ENCODE results near the gene CHST11. TPM values are rescaled to one million over a fixed set of nuclear protein-coding genes. Genes with fewer than 3 reads are reported as not detected.
A peak's percentile ranks its signal among the peaks of the same experiment; 100 is the strongest.

Gene CHST11
- total and polyA plus RNA-seq, 2 donors, result 4.7 to 10.0 TPM

- Histone ChIP-seq H3K4me3 (ENCODE audit: low read depth, low read length) (peak overlapping the region; percentile 87), H3K27ac (ENCODE audit: low read depth) (no peak overlapping the region), H3K36me3 (ENCODE audit: insufficient read depth) (no peaks in the 10 kb centered on the region), H3K4me1 (ENCODE audit: insufficient read depth) (peaks cover 1% of the 10 kb centered on the region)
- no peak for DNase-seq (ENCODE audit: extremely low spot score)
- WGBS, result 27% methylated on average over 21 of the region's 21 CpGs
Measured at GRCh38 chr12:104458694-104459367, 2.1 kb downstream of the CHST11 start.

- WGBS, result 79% methylated on average over 7 of the region's 7 CpGs
- Histone ChIP-seq H3K4me1 (ENCODE audit: insufficient read depth) (peaks cover 1% of the 10 kb centered on the region), H3K4me3 (ENCODE audit: low read depth, low read length) (peak overlapping the region; percentile 87), H3K27ac (ENCODE audit: low read depth) (no peak overlapping the region), H3K36me3 (ENCODE audit: insufficient read depth) (no peaks in the 10 kb centered on the region)
- DNase-seq (ENCODE audit: extremely low spot score), result no peak
Measured at GRCh38 chr12:104459368-104459909, 2.7 kb downstream of the CHST11 start.

DNA sequence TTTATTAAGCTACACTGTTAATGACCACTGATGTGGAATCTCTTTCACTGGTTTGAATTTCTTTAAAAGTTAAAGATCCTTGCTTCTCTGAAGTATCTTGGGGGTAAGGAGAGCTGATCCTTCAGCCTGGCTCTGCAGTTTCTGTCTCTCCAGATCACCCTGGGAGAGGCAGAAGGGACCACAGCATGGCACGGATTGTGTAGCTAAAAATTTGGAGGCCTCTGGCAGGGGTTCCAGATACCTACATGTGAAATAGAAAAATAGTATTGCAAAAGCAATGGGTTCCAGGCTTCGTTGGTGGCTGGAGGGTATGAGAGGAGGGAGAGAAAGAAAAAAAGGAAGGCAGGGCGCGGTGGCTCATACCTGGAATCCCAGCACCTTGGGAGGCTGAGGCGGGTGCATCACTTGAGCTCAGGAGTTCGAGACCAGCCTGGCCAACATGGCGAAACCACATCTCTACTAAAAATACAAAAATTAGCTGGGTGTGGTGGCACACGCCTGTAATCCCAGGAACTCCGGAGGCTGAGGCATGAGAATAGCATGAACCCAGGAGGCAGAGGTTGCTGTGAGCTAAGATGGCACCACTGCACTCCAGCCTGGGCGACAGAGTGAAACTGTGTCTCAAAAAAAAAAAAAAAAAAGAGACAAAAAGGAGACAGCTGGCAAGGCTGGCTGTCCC, 3.4 kb downstream of the CHST11 start:
- no peaks in the 10 kb centered on the region for H3K36me3 ChIP-seq (ENCODE audit: insufficient read depth)
- no peak for DNase-seq (ENCODE audit: extremely low spot score)
- no peak overlapping the region for H3K4me3 ChIP-seq (ENCODE audit: low read depth, low read length)
- no peak overlapping the region for H3K27ac ChIP-seq (ENCODE audit: low read depth)
- WGBS, result 80% methylated on average over 10 of the region's 10 CpGs
- H3K4me1 ChIP-seq (ENCODE audit: insufficient read depth), result peaks cover 1% of the 10 kb centered on the region

- Histone ChIP-seq H3K4me1 (ENCODE audit: insufficient read depth) (peaks cover 1% of the 10 kb centered on the region), H3K36me3 (ENCODE audit: insufficient read depth) (no peaks in the 10 kb centered on the region), H3K4me3 (ENCODE audit: low read depth, low read length) (no peak overlapping the region), H3K27ac (ENCODE audit: low read depth) (no peak overlapping the region)
- 83% methylated on average over 5 of the region's 5 CpGs for WGBS
- no peak for DNase-seq (ENCODE audit: extremely low spot score)
Measured at GRCh38 chr12:104460973-104461698, 4.4 kb downstream of the CHST11 start.

- H3K4me1 ChIP-seq (ENCODE audit: insufficient read depth), result no peaks in the 10 kb centered on the region
- 40% methylated on average over 1 of the region's 1 CpG for WGBS
- H3K27ac ChIP-seq (ENCODE audit: low read depth), result no peak overlapping the region
- no peaks in the 10 kb centered on the region for H3K36me3 ChIP-seq (ENCODE audit: insufficient read depth)
- no peak for DNase-seq (ENCODE audit: extremely low spot score)
- H3K4me3 ChIP-seq (ENCODE audit: low read depth, low read length), result no peak overlapping the region
Measured at GRCh38 chr12:104462325-104462724, 5.6 kb downstream of the CHST11 start.

- no peaks in the 10 kb centered on the region for H3K36me3 ChIP-seq (ENCODE audit: insufficient read depth)
- DNase-seq (ENCODE audit: extremely low spot score), result no peak
- WGBS, result 80% methylated on average over 1 of the region's 1 CpG
- H3K27ac ChIP-seq (ENCODE audit: low read depth), result no peak overlapping the region
- H3K4me3 ChIP-seq (ENCODE audit: low read depth, low read length), result no peak overlapping the region
- H3K4me1 ChIP-seq (ENCODE audit: insufficient read depth), result no peaks in the 10 kb centered on the region
Measured at GRCh38 chr12:104462931-104463339, 6.2 kb downstream of the CHST11 start.

- H3K27ac ChIP-seq (ENCODE audit: low read depth), result no peak overlapping the region
- 94% methylated on average over 1 of the region's 1 CpG for WGBS
- H3K4me1 ChIP-seq (ENCODE audit: insufficient read depth), result no peaks in the 10 kb centered on the region
- DNase-seq (ENCODE audit: extremely low spot score), result no peak
- H3K4me3 ChIP-seq (ENCODE audit: low read depth, low read length), result no peak overlapping the region
- H3K36me3 ChIP-seq (ENCODE audit: insufficient read depth), result no peaks in the 10 kb centered on the region
Measured at GRCh38 chr12:104463368-104463767, 6.6 kb downstream of the CHST11 start.

DNA sequence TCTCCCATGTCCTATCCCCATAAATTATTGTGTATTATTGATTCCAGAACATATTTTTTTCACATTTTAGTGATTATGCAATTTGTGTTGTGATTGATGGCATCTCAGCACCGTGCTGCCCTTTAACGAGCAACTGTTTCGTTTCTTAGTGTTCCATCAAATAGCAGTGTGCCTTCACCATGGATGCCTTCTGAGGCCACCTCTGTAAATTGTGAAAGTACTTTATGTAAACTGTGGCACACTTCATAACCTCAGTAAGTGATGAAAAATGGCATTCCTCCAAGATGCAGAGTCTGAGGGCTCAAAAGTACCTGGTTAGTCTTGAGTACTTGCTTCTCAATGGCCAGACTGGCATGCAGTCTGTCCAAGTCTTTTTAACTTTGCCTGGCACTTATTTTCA, 8.2 kb downstream of the CHST11 start:
- no peak overlapping the region for H3K4me3 ChIP-seq (ENCODE audit: low read depth, low read length)
- H3K4me1 ChIP-seq (ENCODE audit: insufficient read depth), result no peaks in the 10 kb centered on the region
- H3K27ac ChIP-seq (ENCODE audit: low read depth), result no peak overlapping the region
- 84% methylated on average over 3 of the region's 3 CpGs for WGBS
- DNase-seq (ENCODE audit: extremely low spot score), result no peak
- no peaks in the 10 kb centered on the region for H3K36me3 ChIP-seq (ENCODE audit: insufficient read depth)

GRCh38 chr12:104466709-104467345, 10.1 kb downstream of the CHST11 start:
- DNase-seq (ENCODE audit: extremely low spot score), result no peak
- WGBS, result 92% methylated on average over 2 of the region's 2 CpGs
- Histone ChIP-seq H3K4me3 (ENCODE audit: low read depth, low read length) (no peak overlapping the region), H3K4me1 (ENCODE audit: insufficient read depth) (no peaks in the 10 kb centered on the region), H3K36me3 (ENCODE audit: insufficient read depth) (no peaks in the 10 kb centered on the region), H3K27ac (ENCODE audit: low read depth) (no peak overlapping the region)

GRCh38 chr12:104467346-104467837, 10.6 kb downstream of the CHST11 start:
- Histone ChIP-seq H3K36me3 (ENCODE audit: insufficient read depth) (no peaks in the 10 kb centered on the region), H3K4me1 (ENCODE audit: insufficient read depth) (no peaks in the 10 kb centered on the region), H3K4me3 (ENCODE audit: low read depth, low read length) (no peak overlapping the region), H3K27ac (ENCODE audit: low read depth) (no peak overlapping the region)
- WGBS, result 62% methylated on average over 5 of the region's 5 CpGs
- no peak for DNase-seq (ENCODE audit: extremely low spot score)

GRCh38 chr12:104468371-104468770, 11.6 kb downstream of the CHST11 start:
- H3K36me3 ChIP-seq (ENCODE audit: insufficient read depth), result no peaks in the 10 kb centered on the region
- H3K4me3 ChIP-seq (ENCODE audit: low read depth, low read length), result no peak overlapping the region
- 97% methylated on average over 5 of the region's 5 CpGs for WGBS
- H3K27ac ChIP-seq (ENCODE audit: low read depth), result no peak overlapping the region
- peaks cover under 1% of the 10 kb centered on the region for H3K4me1 ChIP-seq (ENCODE audit: insufficient read depth)
- no peak for DNase-seq (ENCODE audit: extremely low spot score)

DNA sequence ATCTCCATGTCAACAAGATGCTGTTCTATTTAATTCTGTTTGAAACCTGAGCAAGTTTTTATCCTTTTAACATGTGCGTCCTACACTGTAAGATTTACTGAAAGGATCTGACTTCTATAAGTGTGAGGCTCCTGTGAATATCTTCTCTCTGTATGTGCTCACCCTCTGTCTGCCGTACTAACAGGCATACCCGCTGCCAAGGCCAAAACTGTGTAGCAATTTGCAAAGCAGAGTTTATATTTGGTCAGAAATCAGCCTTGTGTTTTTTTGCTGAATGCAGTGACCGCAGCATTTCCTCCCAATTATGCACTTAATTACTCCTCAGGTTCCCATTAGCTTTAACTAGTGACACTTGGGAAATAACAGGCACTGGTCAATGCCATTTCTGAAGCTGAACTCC, 12.3 kb downstream of the CHST11 start:
- H3K4me3 ChIP-seq (ENCODE audit: low read depth, low read length), result no peak overlapping the region
- 95% methylated on average over 4 of the region's 4 CpGs for WGBS
- no peak for DNase-seq (ENCODE audit: extremely low spot score)
- H3K36me3 ChIP-seq (ENCODE audit: insufficient read depth), result no peaks in the 10 kb centered on the region
- peaks cover 2% of the 10 kb centered on the region for H3K4me1 ChIP-seq (ENCODE audit: insufficient read depth)
- no peak overlapping the region for H3K27ac ChIP-seq (ENCODE audit: low read depth)

DNA sequence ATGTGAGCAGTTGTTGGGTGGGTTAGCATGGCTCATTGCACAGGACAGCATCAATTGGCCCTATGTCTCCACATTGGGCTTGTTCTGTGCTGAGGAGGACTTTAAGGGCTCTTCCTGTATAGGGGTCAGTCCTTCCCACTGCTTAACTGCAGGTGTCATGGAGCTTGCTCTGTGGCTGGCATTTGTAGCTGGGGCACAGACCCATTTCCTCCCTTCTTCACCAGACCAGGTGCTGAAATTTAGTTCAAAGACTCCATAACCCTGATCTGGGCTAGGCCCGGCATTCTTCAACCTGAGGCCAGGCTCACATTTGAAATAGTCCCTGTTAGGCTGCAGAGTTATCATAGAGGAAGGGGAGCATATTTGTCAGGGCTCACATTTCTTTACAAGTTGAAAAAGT, 12.8 kb downstream of the CHST11 start:
- 98% methylated on average over 1 of the region's 1 CpG for WGBS
- no peak for DNase-seq (ENCODE audit: extremely low spot score)
- Histone ChIP-seq H3K4me3 (ENCODE audit: low read depth, low read length) (no peak overlapping the region), H3K36me3 (ENCODE audit: insufficient read depth) (no peaks in the 10 kb centered on the region), H3K4me1 (ENCODE audit: insufficient read depth) (peaks cover 2% of the 10 kb centered on the region), H3K27ac (ENCODE audit: low read depth) (no peak overlapping the region)
